PFSK-1 (cell line): ENCODE data around the gene TLK1.

Experiments
- POLR2AphosphoS5 ChIP-seq: IDR thresholded peaks from 2 replicates; pipeline ENCODE4 v1.6.1; 2012; ENCODE audit warnings: low read depth, mild to moderate bottlenecking, control low read depth, low read length, moderate library complexity
- REST ChIP-seq, 2 experiments: IDR thresholded peaks; 2 replicates each; pipeline versions ENCODE4 v1.6.1 to v1.8.0; 2011 to 2012; ENCODE audit warnings: low read depth in 2 of 2, low read length in 2 of 2, control low read depth in 1 of 2, inconsistent platforms in 1 of 2, mild to moderate bottlenecking in 1 of 2, moderate library complexity in 1 of 2; ENCODE audit not compliant: insufficient read depth in 1 of 2
- SIN3A ChIP-seq: IDR thresholded peaks from 2 replicates; pipeline ENCODE4 v1.6.1; 2012; ENCODE audit warnings: mild to moderate bottlenecking, low read length, moderate library complexity, borderline replicate concordance; ENCODE audit not compliant: insufficient read depth

DNA sequence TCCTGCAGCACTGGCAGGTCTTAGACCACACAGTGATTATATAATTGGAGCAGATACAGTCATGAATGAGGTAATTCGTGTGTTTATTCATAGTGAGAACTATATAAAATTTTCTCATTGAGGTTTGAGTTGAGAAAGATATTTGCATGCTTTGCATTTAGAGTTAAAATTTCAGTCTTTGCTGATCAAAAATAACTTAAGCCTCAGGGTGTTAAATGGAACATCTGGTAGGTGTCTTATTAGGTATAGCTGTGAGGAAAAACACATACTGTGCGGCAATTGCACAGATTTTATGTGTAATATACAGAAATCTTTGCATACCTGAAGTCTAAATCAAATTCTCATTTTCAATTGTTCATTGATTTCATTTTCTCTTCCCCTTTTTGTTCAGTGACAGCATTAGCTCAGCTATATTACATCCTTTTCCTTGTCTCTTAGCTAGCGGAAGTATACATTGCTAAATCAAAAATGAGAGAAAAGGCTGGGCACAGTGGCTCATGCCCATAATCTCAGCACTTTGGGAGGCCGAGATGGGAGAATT is 210.4 kb downstream of the TLK1 start:
- TF ChIP-seq SIN3A (no peak), POLR2AphosphoS5 (no peak), REST (IDR thresholded peaks at IDR 0.05; ENCODE audit: insufficient read depth in 1 of 2, low read depth in 2 of 2, low read length in 2 of 2) (no peak)
